NCI-H345 treated with DMSO at 0.1 percent for 48 hours (cell line): ENCODE measurements around the gene FGGY.
"Not testable (repeated sequence)": the region's sequence is repeated elsewhere in the genome, so short reads cannot be mapped to it uniquely, and the experiment has no call there.

Source experiments
- DNase-seq: peaks from one replicate; lab custom pipeline; 2025; ENCODE audit not compliant: unreplicated experiment; lab: John Stamatoyannopoulos, UW

The FGGY gene

DNA sequence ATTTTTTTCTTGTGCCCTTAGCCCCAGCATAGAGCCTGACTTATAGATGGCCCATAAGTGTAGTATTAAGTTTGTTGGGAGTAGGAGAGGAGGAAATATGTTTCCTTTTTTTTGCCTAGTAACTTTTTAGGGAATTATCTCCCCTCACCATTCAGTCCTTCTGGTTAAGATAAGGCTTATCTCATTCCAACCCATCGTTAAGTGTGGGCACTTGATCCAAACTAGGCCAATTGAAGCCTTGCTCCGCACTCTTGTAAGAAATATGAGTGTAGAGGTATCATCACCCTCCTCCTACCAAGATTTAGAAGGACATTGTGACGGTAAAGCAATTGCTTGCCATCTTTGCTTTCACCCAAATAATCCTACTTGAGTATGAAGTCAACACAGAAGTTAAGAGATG, 8.8 kb upstream of the FGGY start:
- no peak for DNase-seq

DNA sequence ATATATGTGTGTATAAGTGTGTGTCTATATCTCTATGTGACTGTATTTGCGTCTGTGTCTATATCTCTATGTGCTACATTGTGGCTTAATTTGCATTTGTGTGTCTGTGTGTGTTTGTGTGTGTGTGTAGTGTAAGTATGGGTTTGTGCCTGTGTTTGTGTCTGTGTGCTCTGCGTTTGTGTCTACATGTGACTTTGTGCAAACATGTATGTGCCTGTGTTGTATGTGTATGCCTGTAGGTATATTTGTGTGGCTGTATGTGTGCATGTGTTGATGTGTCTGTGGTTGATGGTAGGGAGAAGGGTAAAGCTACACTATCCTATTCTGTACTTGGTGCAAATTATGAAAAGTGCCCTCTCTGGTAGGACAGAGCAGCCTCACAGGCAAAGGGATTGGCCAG, 7.3 kb upstream of the FGGY start:
- no peak for DNase-seq

- peak; percentile 5 for DNase-seq
Measured at GRCh38 chr1:59290193-59290949, 6.5 kb upstream of the FGGY start.

GRCh38 chr1:59291561-59291960, 5.3 kb upstream of the FGGY start:
- DNase-seq: no peak

GRCh38 chr1:59292562-59292961, 4.3 kb upstream of the FGGY start:
- DNase-seq: no peak

GRCh38 chr1:59293206-59293605, 3.7 kb upstream of the FGGY start:
- no peak for DNase-seq

DNA sequence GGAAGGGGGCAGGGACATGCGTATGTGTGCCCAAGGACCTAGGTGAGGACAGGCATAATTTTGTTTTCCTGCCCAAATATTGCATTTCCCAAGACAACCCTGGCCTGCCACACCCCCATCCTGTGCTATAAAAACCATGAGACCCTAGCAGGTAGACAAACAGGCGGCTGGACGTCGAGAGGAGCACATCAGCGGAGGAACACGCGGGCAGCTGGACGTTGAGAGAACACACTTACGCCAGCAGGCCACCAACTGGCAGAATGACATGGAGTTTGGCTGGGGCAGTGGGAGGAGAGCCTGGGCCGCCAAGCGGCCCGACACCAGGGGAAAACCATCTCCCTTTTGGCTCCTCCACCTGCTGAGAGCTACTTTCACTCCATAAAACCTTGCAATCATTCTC, 3.0 kb upstream of the FGGY start:
- no peak for DNase-seq

DNA sequence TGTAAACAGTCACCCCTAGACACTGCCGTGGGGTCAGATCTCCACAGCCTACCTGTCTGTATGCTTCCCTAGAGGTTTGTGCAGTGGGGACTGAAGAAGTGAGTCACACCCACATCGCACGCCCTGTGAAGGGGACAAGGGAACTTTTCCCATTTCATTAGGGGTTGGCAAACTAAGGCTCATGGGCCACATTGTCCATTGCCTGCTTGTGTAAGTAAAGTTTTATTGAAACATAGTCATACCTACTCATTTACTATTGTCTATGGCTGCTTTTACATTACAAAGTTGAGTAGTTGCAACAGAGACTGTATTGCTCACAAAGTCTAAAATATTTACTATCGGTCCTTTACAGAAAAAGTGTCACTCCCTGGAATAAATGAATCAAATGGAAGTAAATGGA, 2.5 kb upstream of the FGGY start:
- no peak for DNase-seq

GRCh38 chr1:59295618-59296017, 1.3 kb upstream of the FGGY start:
- DNase-seq: no peak

GRCh38 chr1:59298026-59298583, 1.2 kb downstream of the FGGY start:
- no peak for DNase-seq

DNA sequence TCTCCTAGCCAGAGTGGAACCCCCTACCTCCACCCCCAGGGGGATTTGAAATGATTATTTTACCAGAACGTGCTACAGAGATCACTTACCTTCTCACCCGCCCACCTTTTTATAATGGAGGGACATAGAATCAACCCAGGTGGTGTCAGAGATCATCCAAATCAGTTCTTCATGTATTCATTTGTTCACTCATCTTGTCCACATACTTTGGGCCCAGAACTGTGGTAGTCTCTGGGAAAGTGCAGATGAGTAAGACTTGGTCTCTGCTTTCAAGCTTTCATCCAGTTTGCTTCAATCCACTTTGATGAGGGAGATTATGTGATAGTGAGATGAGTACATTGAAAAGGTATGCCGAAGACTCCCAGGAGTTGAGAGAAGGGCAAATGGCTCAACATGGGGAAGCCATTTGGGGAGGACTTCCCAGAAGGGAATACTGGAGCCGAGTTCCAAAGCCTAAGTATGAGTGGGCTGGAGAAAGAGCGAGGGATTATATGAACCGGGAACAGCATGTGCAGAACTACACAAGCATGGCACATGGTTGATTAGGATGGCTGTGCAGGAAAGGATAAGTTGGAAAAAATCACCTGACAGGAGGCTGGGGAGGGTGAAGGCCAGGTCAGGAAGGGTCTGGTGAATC, 1.9 kb downstream of the FGGY start:
- no peak for DNase-seq

DNA sequence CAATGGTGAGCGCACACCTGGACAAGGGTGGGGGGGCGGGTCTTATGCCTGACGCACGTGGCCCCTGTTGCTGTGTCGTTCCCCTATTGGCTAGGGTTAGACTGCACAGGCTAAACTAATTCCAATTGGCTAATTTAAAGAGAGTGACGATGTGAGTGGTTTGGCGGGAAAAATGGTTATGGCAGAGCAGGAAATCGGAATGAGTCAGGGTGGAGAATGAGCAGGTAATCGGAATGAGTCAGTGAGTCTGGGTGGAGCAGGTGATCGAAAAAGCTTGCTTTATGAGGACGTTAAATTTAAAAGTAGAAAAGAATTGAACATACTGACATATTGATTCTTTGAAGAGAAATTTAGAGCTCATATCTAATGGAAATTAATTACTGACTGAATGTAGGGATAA, 2.8 kb downstream of the FGGY start:
- DNase-seq: not testable (repeated sequence)

DNA sequence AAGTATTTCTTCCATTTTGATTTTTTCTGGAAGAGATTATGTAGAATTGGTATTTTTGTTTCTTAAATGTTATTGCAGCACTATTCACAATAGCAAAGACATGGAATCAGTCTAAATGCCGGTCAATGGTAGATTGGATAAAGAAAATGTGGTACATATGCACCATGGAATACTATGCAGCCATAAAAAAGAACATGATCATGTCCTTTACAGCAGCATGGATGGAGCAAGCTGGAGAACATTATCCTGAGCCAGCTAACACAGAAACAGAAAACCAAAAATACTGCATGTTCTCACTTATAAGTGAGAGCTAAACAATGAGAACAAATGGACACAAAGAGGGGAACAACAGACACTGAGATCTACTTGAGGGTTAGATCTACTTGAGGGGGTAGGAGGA, 5.4 kb downstream of the FGGY start:
- no peak for DNase-seq

DNA sequence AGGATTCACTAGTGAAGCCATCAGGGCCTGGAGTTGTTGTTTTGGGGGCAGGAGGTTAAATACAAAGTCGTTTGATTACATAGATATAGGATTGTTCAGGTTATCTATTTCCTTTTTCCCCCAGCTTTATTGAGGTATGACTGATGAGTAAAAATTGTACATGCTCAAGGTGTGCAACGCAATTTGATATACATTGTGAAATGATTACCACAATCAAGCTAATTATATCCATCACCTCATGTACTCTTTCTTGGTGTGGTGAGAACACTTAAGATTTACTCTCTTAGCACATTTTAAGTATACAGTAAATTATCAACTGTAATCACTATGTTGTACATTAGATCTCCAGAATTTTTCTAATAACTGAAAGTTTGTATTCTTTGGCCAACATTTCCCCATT, 6.0 kb downstream of the FGGY start:
- no peak for DNase-seq

DNA sequence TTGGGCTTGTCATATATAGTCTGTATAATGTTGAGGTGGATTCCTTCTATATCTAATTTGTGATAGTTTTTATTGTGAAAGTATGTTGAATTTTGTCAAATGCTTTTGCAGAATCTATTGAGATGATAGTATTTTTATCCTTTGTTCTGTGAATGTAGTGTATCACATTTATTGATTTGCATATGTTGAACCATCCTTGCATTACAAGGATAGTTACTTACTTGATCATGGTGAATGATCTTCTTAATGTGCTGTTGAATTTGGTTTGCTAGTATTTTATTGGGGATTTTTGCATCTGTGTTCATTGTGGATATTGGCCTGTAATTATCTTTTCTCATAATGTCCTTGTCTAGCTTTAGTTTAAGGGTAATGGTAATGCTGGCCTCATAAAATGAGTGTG, 8.3 kb downstream of the FGGY start:
- no peak for DNase-seq

DNA sequence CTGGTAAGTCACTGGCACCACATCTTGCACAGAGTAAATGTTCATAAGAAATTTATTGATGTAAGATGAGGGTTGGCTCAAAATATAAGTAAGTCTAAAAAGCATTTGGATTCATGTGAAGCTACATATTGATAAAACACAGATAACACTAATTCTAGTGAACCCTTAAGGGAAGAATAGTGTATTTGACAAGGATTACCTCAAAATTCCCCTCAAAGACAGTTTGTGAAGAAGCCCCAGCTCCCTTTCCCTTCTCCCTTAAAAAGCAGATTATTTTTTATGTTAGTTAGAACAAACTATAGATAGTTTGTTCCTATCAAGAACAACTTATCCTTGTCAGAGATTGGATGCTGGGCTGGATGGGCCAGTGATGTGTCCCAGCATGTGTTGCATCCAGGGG, 10.7 kb downstream of the FGGY start:
- no peak for DNase-seq

- no peak for DNase-seq
Measured at GRCh38 chr1:59308839-59309238, 11.9 kb downstream of the FGGY start.

GRCh38 chr1:59309392-59309791, 12.5 kb downstream of the FGGY start:
- DNase-seq: no peak

DNA sequence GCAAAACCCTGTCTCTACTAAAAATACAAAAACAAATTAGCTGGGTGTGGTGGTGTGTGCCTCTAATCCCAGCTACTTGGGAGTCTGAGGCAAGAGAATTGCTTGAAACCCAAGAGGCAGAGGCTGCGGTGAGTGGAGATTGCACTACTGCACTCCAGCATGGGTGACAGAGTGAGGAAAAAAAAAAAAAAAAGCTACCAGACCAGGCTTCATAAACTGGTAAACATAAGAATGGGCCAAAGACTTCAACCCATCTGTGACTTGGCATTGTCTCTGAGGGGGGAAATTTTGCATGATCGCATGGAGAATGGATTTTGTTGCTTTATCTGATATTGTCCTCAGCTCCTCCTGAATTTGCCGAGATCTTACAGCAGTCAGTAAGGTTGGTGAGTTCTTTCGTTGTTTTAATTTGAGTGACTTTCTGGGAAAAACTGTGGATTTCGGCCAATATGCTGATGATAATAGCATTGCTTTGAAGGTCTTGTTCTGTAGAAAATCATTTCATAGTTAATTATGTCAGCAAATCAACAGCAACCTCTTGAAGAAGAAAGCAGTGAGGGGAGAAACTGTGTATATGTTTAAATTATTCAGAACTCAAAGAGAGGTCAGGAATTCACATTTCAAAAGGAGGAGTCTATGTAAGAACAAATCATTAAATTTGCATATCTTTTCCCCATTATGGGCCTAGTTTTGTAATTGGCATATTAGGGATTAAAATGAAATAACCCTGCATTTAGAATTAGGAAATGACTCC, 13.1 kb downstream of the FGGY start:
- no peak for DNase-seq

GRCh38 chr1:59310549-59311250, 13.8 kb downstream of the FGGY start:
- no peak for DNase-seq

- DNase-seq: no peak
Measured at GRCh38 chr1:59314776-59315528, 18.1 kb downstream of the FGGY start.
